Liver (tissue), 3 donors: ENCODE data around the gene PPP1R10.

Source experiments
- CTCF ChIP-seq: fragments of 150-350 bp; IDR thresholded peaks from 2 replicates; pipeline ENCODE4 v1.5.1; 2017; ENCODE audit warnings: improper control_type of control experiment, low read depth, low read length; ENCODE audit not compliant: missing input control
- EGR1 ChIP-seq, 2 donors: IDR thresholded peaks; 2 replicates each; pipeline ENCODE4 v1.6.1; 2016 to 2018; ENCODE audit warnings: antibody characterized with exemption in 2 of 2, low read depth in 2 of 2
- FOXA1 ChIP-seq: IDR thresholded peaks from 2 replicates; pipeline ENCODE4 v1.6.1; 2016; ENCODE audit warnings: antibody characterized with exemption
- GABPA ChIP-seq, 2 donors: IDR thresholded peaks in 1 of 2; conservative IDR thresholded peaks in 1 of 2; 2 replicates each; pipeline ENCODE4 v1.6.1; 2016; ENCODE audit warnings: antibody characterized with exemption in 2 of 2, mild to moderate bottlenecking in 1 of 2, moderate library complexity in 1 of 2
- HNF4A ChIP-seq, 2 donors: conservative IDR thresholded peaks; 2 replicates each; pipeline ENCODE4 v1.6.1; 2016; ENCODE audit warnings: antibody characterized with exemption in 2 of 2, mild to moderate bottlenecking in 2 of 2
- HNF4G ChIP-seq: IDR thresholded peaks from 2 replicates; pipeline ENCODE4 v1.6.1; 2016; ENCODE audit warnings: antibody characterized with exemption
- JUND ChIP-seq, 2 donors: IDR thresholded peaks; 2 replicates each; pipeline ENCODE4 v1.6.1; 2016; ENCODE audit warnings: antibody characterized with exemption in 2 of 2
- MAX ChIP-seq: IDR thresholded peaks from 2 replicates; pipeline ENCODE4 v1.6.1; 2016; ENCODE audit warnings: antibody characterized with exemption
- RAD21 ChIP-seq, 2 donors: IDR thresholded peaks; 2 replicates each; pipeline ENCODE4 v1.6.1; 2016; ENCODE audit warnings: antibody characterized with exemption in 2 of 2, mild to moderate bottlenecking in 2 of 2
- REST ChIP-seq: IDR thresholded peaks from 2 replicates; pipeline ENCODE4 v1.6.1; 2016; ENCODE audit warnings: antibody characterized with exemption, mild to moderate bottlenecking
- SP1 ChIP-seq: IDR thresholded peaks from 2 replicates; pipeline ENCODE4 v1.6.1; 2018; ENCODE audit warnings: antibody characterized with exemption, mild to moderate bottlenecking
- TAF1 ChIP-seq: conservative IDR thresholded peaks from 2 replicates; pipeline ENCODE4 v1.6.1; 2016; ENCODE audit warnings: antibody characterized with exemption, mild to moderate bottlenecking
- YY1 ChIP-seq: IDR thresholded peaks from 2 replicates; pipeline ENCODE4 v1.6.1; 2016; ENCODE audit warnings: antibody characterized with exemption, mild to moderate bottlenecking
- ZBTB33 ChIP-seq: IDR thresholded peaks from 2 replicates; pipeline ENCODE4 v1.6.1; 2016; ENCODE audit warnings: antibody characterized with exemption
- donor health status: healthy.
- donor health status: healthy.

- no peak for TF ChIP-seq YY1
- no peak for TF ChIP-seq ZBTB33
- no peak for TF ChIP-seq EGR1 (IDR thresholded peaks at IDR 0.05; ENCODE audit: low read depth in 2 of 2)
- TF ChIP-seq CTCF: no peak
- TF ChIP-seq TAF1: no peak
- no peak for TF ChIP-seq REST
- no peak for TF ChIP-seq MAX
- TF ChIP-seq HNF4A (conservative IDR thresholded peaks at IDR 0.05): no peak
- TF ChIP-seq GABPA (IDR thresholded peaks at IDR 0.05 in 1 of 2, conservative IDR thresholded peaks at IDR 0.05 in 1 of 2): no peak
- TF ChIP-seq JUND (IDR thresholded peaks at IDR 0.05): no peak
- no peak for TF ChIP-seq HNF4G
- no peak for TF ChIP-seq RAD21 (IDR thresholded peaks at IDR 0.05)
- no peak for TF ChIP-seq FOXA1
- no peak for TF ChIP-seq SP1
These were observed 26.6 kb upstream of the PPP1R10 start for GRCh38 chr6:30643656-30644055.
